Liver (tissue), 9 donors: ENCODE data around the gene SMOC2. TPM values are rescaled to one million over a fixed set of nuclear protein-coding genes. Genes with fewer than 3 reads are reported as not detected.

ENCODE experiments used
- DNase-seq: peaks from one replicate; pipeline ENCODE4 v3.0.0-alpha.2; 2017; ENCODE audit warnings: low spot score
- H3K27ac ChIP-seq, 2 donors: one replicate each; pipeline ENCODE4 v1.7.0; 2013; ENCODE audit warnings: inconsistent platforms in 2 of 2, low read length in 2 of 2, control low read depth in 1 of 2, low read depth in 1 of 2, mild to moderate bottlenecking in 1 of 2
- H3K27me3 ChIP-seq, 4 donors: one replicate each; pipeline versions ENCODE4 v1.6.1 to v1.7.0; 2013; ENCODE audit warnings: low read length in 3 of 4, inconsistent platforms in 1 of 4, mild to moderate bottlenecking in 1 of 4, moderate library complexity in 1 of 4; ENCODE audit not compliant: control insufficient read depth in 4 of 4, insufficient read depth in 4 of 4
- H3K36me3 ChIP-seq, 4 donors: one replicate each; pipeline versions ENCODE4 v1.6.1 to v1.7.0; 2013; ENCODE audit warnings: low read length in 3 of 4, mild to moderate bottlenecking in 3 of 4, low read depth in 1 of 4, moderate library complexity in 1 of 4; ENCODE audit not compliant: control insufficient read depth in 4 of 4, insufficient read depth in 3 of 4
- H3K4me1 ChIP-seq, 4 donors: one replicate each; pipeline versions ENCODE4 v1.6.1 to v1.7.0; 2013; ENCODE audit warnings: low read length in 3 of 4, mild to moderate bottlenecking in 3 of 4, moderate library complexity in 1 of 4; ENCODE audit not compliant: control insufficient read depth in 4 of 4, insufficient read depth in 4 of 4
- H3K4me3 ChIP-seq, 3 donors: one replicate each; pipeline versions ENCODE4 v1.6.1 to v1.7.0; 2013; ENCODE audit warnings: low read length in 3 of 3, control low read depth in 1 of 3, low read depth in 1 of 3, mild to moderate bottlenecking in 1 of 3
- H3K9ac ChIP-seq, 2 donors: one replicate each; pipeline ENCODE4 v1.7.0; 2013; ENCODE audit warnings: low read length in 2 of 2, mild to moderate bottlenecking in 2 of 2, moderate library complexity in 2 of 2, control low read depth in 1 of 2, low read depth in 1 of 2
- H3K9me3 ChIP-seq, 4 donors: one replicate each; pipeline versions ENCODE4 v1.6.1 to v1.7.0; 2013; ENCODE audit warnings: low read length in 3 of 4; ENCODE audit not compliant: control insufficient read depth in 4 of 4
- EGR1 ChIP-seq, 2 donors: IDR thresholded peaks; 2 replicates each; pipeline ENCODE4 v1.6.1; 2016 to 2018; ENCODE audit warnings: antibody characterized with exemption in 2 of 2, low read depth in 2 of 2
- FOXA1 ChIP-seq: IDR thresholded peaks from 2 replicates; pipeline ENCODE4 v1.6.1; 2016; ENCODE audit warnings: antibody characterized with exemption
- FOXA2 ChIP-seq: IDR thresholded peaks from 2 replicates; pipeline ENCODE4 v1.6.1; 2016; ENCODE audit warnings: antibody characterized with exemption
- GABPA ChIP-seq, 2 donors: IDR thresholded peaks in 1 of 2; conservative IDR thresholded peaks in 1 of 2; 2 replicates each; pipeline ENCODE4 v1.6.1; 2016; ENCODE audit warnings: antibody characterized with exemption in 2 of 2, mild to moderate bottlenecking in 1 of 2, moderate library complexity in 1 of 2
- HNF4A ChIP-seq, 2 donors: conservative IDR thresholded peaks; 2 replicates each; pipeline ENCODE4 v1.6.1; 2016; ENCODE audit warnings: antibody characterized with exemption in 2 of 2, mild to moderate bottlenecking in 2 of 2
- HNF4G ChIP-seq: IDR thresholded peaks from 2 replicates; pipeline ENCODE4 v1.6.1; 2016; ENCODE audit warnings: antibody characterized with exemption
- JUND ChIP-seq, 2 donors: IDR thresholded peaks; 2 replicates each; pipeline ENCODE4 v1.6.1; 2016; ENCODE audit warnings: antibody characterized with exemption in 2 of 2
- NR2F2 ChIP-seq: IDR thresholded peaks from 2 replicates; pipeline ENCODE4 v1.6.1; 2016; ENCODE audit warnings: antibody characterized with exemption
- RAD21 ChIP-seq, 2 donors: IDR thresholded peaks; 2 replicates each; pipeline ENCODE4 v1.6.1; 2016; ENCODE audit warnings: antibody characterized with exemption in 2 of 2, mild to moderate bottlenecking in 2 of 2
- RXRA ChIP-seq, 2 donors: IDR thresholded peaks; 2 replicates each; pipeline ENCODE4 v1.6.1; 2017 to 2018; ENCODE audit warnings: antibody characterized with exemption in 2 of 2, mild to moderate bottlenecking in 1 of 2
- SP1 ChIP-seq: IDR thresholded peaks from 2 replicates; pipeline ENCODE4 v1.6.1; 2018; ENCODE audit warnings: antibody characterized with exemption, mild to moderate bottlenecking
- YY1 ChIP-seq: IDR thresholded peaks from 2 replicates; pipeline ENCODE4 v1.6.1; 2016; ENCODE audit warnings: antibody characterized with exemption, mild to moderate bottlenecking
- WGBS: extraction: QIAGEN DNeasy Blood & Tissue Kit; methylation state at CpG from one replicate; pipeline ENCODE4 v1.1.7; 2013; 5-methylcytosine and 5-hydroxymethylcytosine counted together
- polyA plus RNA-seq, 2 donors: library from polyadenylated mRNA; stranded (reverse) in 1 of 2; unstranded in 1 of 2; fragments of 200-250 nt in 1 of 2; fragments of >200 nt in 1 of 2; fragmentation: Nextera tagmentation in 1 of 2; extraction: Ambion mirVana in 1 of 2; gene quantifications; one replicate each; pipeline versions ENCODE4 v1.2.1 to v1.2.3, GENCODE V29; 2013 to 2015
- total RNA-seq, 2 donors: library from RNA; depleted of rRNA; stranded (reverse); fragments of >200 nt; gene quantifications; one replicate each; pipeline ENCODE4 v1.2.3, GENCODE V29; 2014
- TF ChIP-seq, protein P1 (sequence below): IDR thresholded peaks from 2 replicates; pipeline ENCODE4 v1.6.1; 2016; ENCODE audit warnings: antibody characterized with exemption, mild to moderate bottlenecking
- TF ChIP-seq, protein P2 (sequence below): fragments of 150-350 bp; IDR thresholded peaks from 2 replicates; pipeline ENCODE4 v1.5.1; 2017; ENCODE audit warnings: improper control_type of control experiment, low read depth, low read length; ENCODE audit not compliant: missing input control
- TF ChIP-seq, protein P3 (sequence below): IDR thresholded peaks from 2 replicates; pipeline ENCODE4 v1.6.1; 2016; ENCODE audit warnings: antibody characterized with exemption
- TF ChIP-seq, protein P4 (sequence below): IDR thresholded peaks from 2 replicates; pipeline ENCODE4 v1.6.1; 2016; ENCODE audit warnings: antibody characterized with exemption
- TF ChIP-seq, protein P5 (sequence below): IDR thresholded peaks from 2 replicates; pipeline ENCODE4 v1.6.1; 2016; ENCODE audit warnings: antibody characterized with exemption
- donor health status: healthy.
- donor health status: healthy.
- donor health status: healthy.
- donor health status: healthy.
- donor health status: healthy.

The SMOC2 gene
- total and polyA plus RNA-seq, 4 donors, result 0.23 to 1.9 (median 1.1) TPM

DNA sequence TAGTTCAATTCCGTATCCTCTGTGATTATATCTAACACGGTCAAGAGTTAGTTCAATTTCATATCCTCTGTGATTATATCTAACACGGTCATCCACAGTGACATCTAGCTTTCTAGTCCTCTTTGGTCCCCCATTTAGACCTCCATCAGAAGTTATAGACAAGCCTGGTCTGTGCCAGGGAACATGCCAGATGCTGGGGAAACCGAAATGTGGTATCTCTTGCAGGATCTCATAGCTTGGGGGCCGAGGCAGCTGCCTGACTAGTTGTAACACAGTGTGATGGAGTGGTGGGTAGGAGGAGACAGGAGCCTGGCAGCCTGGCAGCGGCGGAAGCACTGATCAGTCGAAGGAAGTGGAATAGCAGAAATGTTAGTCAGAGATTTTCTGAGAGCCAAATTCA is 13.8 kb upstream of the SMOC2 start:
- H3K9me3 ChIP-seq, result no peaks in the 10 kb centered on the region
- no peaks in the 10 kb centered on the region for H3K36me3 ChIP-seq
- TF ChIP-seq GABPA (IDR thresholded peaks at IDR 0.05 in 1 of 2, conservative IDR thresholded peaks at IDR 0.05 in 1 of 2) (no peak), RAD21 (IDR thresholded peaks at IDR 0.05) (no peak), JUND (IDR thresholded peaks at IDR 0.05) (no peak), SP1 (no peak), FOXA2 (no peak), FOXA1 (no peak), HNF4A (conservative IDR thresholded peaks at IDR 0.05) (no peak), NR2F2 (no peak), HNF4G (no peak), YY1 (no peak), RXRA (IDR thresholded peaks at IDR 0.05) (no peak), EGR1 (IDR thresholded peaks at IDR 0.05; ENCODE audit: low read depth in 2 of 2) (no peak)
- TF ChIP-seq, protein P1, sequence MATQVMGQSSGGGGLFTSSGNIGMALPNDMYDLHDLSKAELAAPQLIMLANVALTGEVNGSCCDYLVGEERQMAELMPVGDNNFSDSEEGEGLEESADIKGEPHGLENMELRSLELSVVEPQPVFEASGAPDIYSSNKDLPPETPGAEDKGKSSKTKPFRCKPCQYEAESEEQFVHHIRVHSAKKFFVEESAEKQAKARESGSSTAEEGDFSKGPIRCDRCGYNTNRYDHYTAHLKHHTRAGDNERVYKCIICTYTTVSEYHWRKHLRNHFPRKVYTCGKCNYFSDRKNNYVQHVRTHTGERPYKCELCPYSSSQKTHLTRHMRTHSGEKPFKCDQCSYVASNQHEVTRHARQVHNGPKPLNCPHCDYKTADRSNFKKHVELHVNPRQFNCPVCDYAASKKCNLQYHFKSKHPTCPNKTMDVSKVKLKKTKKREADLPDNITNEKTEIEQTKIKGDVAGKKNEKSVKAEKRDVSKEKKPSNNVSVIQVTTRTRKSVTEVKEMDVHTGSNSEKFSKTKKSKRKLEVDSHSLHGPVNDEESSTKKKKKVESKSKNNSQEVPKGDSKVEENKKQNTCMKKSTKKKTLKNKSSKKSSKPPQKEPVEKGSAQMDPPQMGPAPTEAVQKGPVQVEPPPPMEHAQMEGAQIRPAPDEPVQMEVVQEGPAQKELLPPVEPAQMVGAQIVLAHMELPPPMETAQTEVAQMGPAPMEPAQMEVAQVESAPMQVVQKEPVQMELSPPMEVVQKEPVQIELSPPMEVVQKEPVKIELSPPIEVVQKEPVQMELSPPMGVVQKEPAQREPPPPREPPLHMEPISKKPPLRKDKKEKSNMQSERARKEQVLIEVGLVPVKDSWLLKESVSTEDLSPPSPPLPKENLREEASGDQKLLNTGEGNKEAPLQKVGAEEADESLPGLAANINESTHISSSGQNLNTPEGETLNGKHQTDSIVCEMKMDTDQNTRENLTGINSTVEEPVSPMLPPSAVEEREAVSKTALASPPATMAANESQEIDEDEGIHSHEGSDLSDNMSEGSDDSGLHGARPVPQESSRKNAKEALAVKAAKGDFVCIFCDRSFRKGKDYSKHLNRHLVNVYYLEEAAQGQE, result no peak
- TF ChIP-seq, protein P2, sequence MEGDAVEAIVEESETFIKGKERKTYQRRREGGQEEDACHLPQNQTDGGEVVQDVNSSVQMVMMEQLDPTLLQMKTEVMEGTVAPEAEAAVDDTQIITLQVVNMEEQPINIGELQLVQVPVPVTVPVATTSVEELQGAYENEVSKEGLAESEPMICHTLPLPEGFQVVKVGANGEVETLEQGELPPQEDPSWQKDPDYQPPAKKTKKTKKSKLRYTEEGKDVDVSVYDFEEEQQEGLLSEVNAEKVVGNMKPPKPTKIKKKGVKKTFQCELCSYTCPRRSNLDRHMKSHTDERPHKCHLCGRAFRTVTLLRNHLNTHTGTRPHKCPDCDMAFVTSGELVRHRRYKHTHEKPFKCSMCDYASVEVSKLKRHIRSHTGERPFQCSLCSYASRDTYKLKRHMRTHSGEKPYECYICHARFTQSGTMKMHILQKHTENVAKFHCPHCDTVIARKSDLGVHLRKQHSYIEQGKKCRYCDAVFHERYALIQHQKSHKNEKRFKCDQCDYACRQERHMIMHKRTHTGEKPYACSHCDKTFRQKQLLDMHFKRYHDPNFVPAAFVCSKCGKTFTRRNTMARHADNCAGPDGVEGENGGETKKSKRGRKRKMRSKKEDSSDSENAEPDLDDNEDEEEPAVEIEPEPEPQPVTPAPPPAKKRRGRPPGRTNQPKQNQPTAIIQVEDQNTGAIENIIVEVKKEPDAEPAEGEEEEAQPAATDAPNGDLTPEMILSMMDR, result no peak
- TF ChIP-seq, protein P3, sequence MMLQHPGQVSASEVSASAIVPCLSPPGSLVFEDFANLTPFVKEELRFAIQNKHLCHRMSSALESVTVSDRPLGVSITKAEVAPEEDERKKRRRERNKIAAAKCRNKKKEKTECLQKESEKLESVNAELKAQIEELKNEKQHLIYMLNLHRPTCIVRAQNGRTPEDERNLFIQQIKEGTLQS, result no peak
- TF ChIP-seq, protein P4, sequence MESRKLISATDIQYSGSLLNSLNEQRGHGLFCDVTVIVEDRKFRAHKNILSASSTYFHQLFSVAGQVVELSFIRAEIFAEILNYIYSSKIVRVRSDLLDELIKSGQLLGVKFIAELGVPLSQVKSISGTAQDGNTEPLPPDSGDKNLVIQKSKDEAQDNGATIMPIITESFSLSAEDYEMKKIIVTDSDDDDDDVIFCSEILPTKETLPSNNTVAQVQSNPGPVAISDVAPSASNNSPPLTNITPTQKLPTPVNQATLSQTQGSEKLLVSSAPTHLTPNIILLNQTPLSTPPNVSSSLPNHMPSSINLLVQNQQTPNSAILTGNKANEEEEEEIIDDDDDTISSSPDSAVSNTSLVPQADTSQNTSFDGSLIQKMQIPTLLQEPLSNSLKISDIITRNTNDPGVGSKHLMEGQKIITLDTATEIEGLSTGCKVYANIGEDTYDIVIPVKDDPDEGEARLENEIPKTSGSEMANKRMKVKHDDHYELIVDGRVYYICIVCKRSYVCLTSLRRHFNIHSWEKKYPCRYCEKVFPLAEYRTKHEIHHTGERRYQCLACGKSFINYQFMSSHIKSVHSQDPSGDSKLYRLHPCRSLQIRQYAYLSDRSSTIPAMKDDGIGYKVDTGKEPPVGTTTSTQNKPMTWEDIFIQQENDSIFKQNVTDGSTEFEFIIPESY, result no peak
- TF ChIP-seq, protein P5, sequence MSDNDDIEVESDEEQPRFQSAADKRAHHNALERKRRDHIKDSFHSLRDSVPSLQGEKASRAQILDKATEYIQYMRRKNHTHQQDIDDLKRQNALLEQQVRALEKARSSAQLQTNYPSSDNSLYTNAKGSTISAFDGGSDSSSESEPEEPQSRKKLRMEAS, result no peak
- H3K27ac ChIP-seq, result no peak overlapping the region
- 83% methylated on average over 8 of the region's 8 CpGs for whole genome bisulfite sequencing
- no peak overlapping the region for H3K9ac ChIP-seq
- peaks cover 0 to 7% (median 1%) of the 10 kb centered on the region in 4 donors for H3K27me3 ChIP-seq
- H3K4me1 ChIP-seq, result no peaks in the 10 kb centered on the region
- peak; percentile 24 for DNase-seq
- no peak overlapping the region for H3K4me3 ChIP-seq
